Keratinocyte (primary cell): ENCODE measurements around the gene AFG3L2. TPM values are rescaled to one million over a fixed set of nuclear protein-coding genes. Genes with fewer than 3 reads are reported as not detected.

Source experiments
- DNase-seq: peaks from one replicate; pipeline ENCODE4 v3.0.0-alpha.2; 2011; ENCODE audit warnings: low read depth, missing footprints, low spot score
- FAIRE-seq: peaks from 2 replicates; lab custom pipeline; 2011; peaks lifted over from hg19 to GRCh38; lab: Jason Lieb, UNC
- H2AFZ ChIP-seq: 2 replicates; pipeline ENCODE4 v1.6.0; 2012; ENCODE audit warnings: low read length, control low read depth, inconsistent platforms; ENCODE audit not compliant: control insufficient read depth
- H3K27ac ChIP-seq: 2 replicates; pipeline ENCODE4 v1.5.1; 2011; ENCODE audit warnings: low read length; ENCODE audit not compliant: control insufficient read depth, insufficient read depth
- H3K27me3 ChIP-seq: 3 replicates; pipeline ENCODE4 v1.6.0; 2011; ENCODE audit warnings: low read length; ENCODE audit not compliant: control insufficient read depth, insufficient read depth; ENCODE audit errors: extremely low read depth
- H3K36me3 ChIP-seq, 2 experiments: 2 replicates in 1 of 2; 3 replicates in 1 of 2; pipeline ENCODE4 v1.5.1; 2011; ENCODE audit warnings: low read length in 2 of 2, mild to moderate bottlenecking in 1 of 2; ENCODE audit not compliant: control insufficient read depth in 2 of 2, insufficient read depth in 2 of 2; ENCODE audit errors: extremely low read depth in 1 of 2
- H3K4me1 ChIP-seq: 3 replicates; pipeline ENCODE4 v1.5.1; 2011; ENCODE audit warnings: low read length; ENCODE audit not compliant: control insufficient read depth, insufficient read depth; ENCODE audit errors: extremely low read depth
- H3K4me2 ChIP-seq: 3 replicates; pipeline ENCODE4 v1.6.0; 2011; ENCODE audit warnings: low read depth, low read length; ENCODE audit not compliant: control insufficient read depth, insufficient read depth; ENCODE audit errors: extremely low read depth
- H3K4me3 ChIP-seq, 3 experiments: fragments of 200-600 bp in 1 of 3; sonication (generic) in 1 of 3; 2 replicates in 2 of 3; 3 replicates in 1 of 3; pipeline ENCODE4 v1.5.1; 2011 to 2016; ENCODE audit warnings: low read length in 3 of 3, mild to moderate bottlenecking in 3 of 3, control low read depth in 2 of 3, inconsistent platforms in 1 of 3, low read depth in 1 of 3, mixed read lengths in 1 of 3, mixed run types in 1 of 3, moderate library complexity in 1 of 3; ENCODE audit not compliant: control insufficient read depth in 2 of 3, insufficient read depth in 2 of 3; ENCODE audit errors: extremely low read depth in 1 of 3
- H3K79me2 ChIP-seq: 2 replicates; pipeline ENCODE4 v1.6.0; 2012; ENCODE audit warnings: low read length; ENCODE audit not compliant: control insufficient read depth, insufficient read depth
- H3K9ac ChIP-seq: 3 replicates; pipeline ENCODE4 v1.6.0; 2011; ENCODE audit warnings: low read length; ENCODE audit not compliant: control insufficient read depth, insufficient read depth; ENCODE audit errors: extremely low read depth
- H3K9me1 ChIP-seq: 3 replicates; pipeline ENCODE4 v1.6.0; 2011; ENCODE audit warnings: low read length; ENCODE audit not compliant: control insufficient read depth, insufficient read depth; ENCODE audit errors: extremely low read depth
- H3K9me3 ChIP-seq: 2 replicates; pipeline ENCODE4 v1.5.1; 2012; ENCODE audit warnings: low read depth, low read length; ENCODE audit not compliant: control insufficient read depth
- H4K20me1 ChIP-seq: 3 replicates; pipeline ENCODE4 v1.6.0; 2011; ENCODE audit warnings: low read length; ENCODE audit not compliant: control insufficient read depth, insufficient read depth; ENCODE audit errors: extremely low read depth
- CTCF ChIP-seq, 3 experiments: IDR thresholded peaks in 1 of 3; conservative IDR thresholded peaks in 1 of 3; optimal IDR thresholded peaks in 1 of 3; 2 replicates in 2 of 3; 3 replicates in 1 of 3; pipeline versions ENCODE3 to v1.5.1; 2011; ENCODE audit warnings: low read length in 3 of 3, mild to moderate bottlenecking in 3 of 3, moderate library complexity in 2 of 3, control low read depth in 1 of 3, inconsistent platforms in 1 of 3; ENCODE audit not compliant: insufficient read depth in 2 of 3; ENCODE audit errors: extremely low read depth in 1 of 3
- EZH2 ChIP-seq: IDR thresholded peaks from one replicate; pipeline ENCODE4 v1.6.1; 2012; ENCODE audit warnings: inconsistent platforms, mild to moderate bottlenecking, low read length, moderate library complexity
- dilution Hi-C: fragments of 300-500 bp; cut with MboI; formaldehyde crosslinking; loops from one replicate; pipeline ENCODE4 v1.7.0; 2020; ENCODE audit warnings: low sequenced_read_pairs; ENCODE audit not compliant: extremely low pct_ligation_motif_present
- polyA plus RNA-seq, 5 experiments: library from polyadenylated mRNA; depleted of rRNA in 3 of 5; stranded (reverse) in 3 of 5; stranded (forward) in 1 of 5; unstranded in 1 of 5; fragments of >200 nt; gene quantifications; 1 replicate in 1 of 5; 2 replicates in 3 of 5; 3 replicates in 1 of 5; pipeline versions ENCODE4 v1.2.1 to v1.2.3, GENCODE V29; 2011 to 2012; ENCODE audit warnings: missing spikeins in 2 of 5, low read depth in 1 of 5, low replicate concordance in 1 of 5

AFG3L2 gene
- polyA plus RNA-seq, 1 donor (not counting 4 experiments of a cell fraction or from before 2014, with no cell fraction given), result 47.5 TPM

- H3K79me2 ChIP-seq, result peaks cover 22% of the 10 kb centered on the region
- H3K9me3 ChIP-seq, result no peaks in the 10 kb centered on the region
- H3K27me3 ChIP-seq, result peaks cover 12% of the 10 kb centered on the region
- H3K36me3 ChIP-seq, result peaks cover 0 to 4% of the 10 kb centered on the region in 2 experiments
- H3K9me1 ChIP-seq, result no peaks in the 10 kb centered on the region
- peak overlapping the region; percentile 69 for H2AFZ ChIP-seq
- H3K27ac ChIP-seq, result peak overlapping the region; percentile 67
- FAIRE-seq, result no peak
- no peak for DNase-seq
- H4K20me1 ChIP-seq, result no peaks in the 10 kb centered on the region
- H3K4me1 ChIP-seq, result peaks cover 30% of the 10 kb centered on the region
- TF ChIP-seq CTCF (optimal IDR thresholded peaks at IDR 0.05 in 1 of 3, IDR thresholded peaks at IDR 0.05 in 1 of 3, conservative IDR thresholded peaks at IDR 0.05 in 1 of 3; ENCODE audit: extremely low read depth in 1 of 3, insufficient read depth in 2 of 3, low read length in 3 of 3) (no peak), EZH2 (no peak)
- peak overlapping the region; percentile 95 for H3K4me2 ChIP-seq
- dilution Hi-C loops, result no loop called here
- peak overlapping the region; percentile 62 to 95 (median 89) for H3K4me3 ChIP-seq
- H3K9ac ChIP-seq, result peak overlapping the region; percentile 83
Observed at GRCh38 chr18:12408247-12408869, 31.3 kb upstream of the AFG3L2 start.

- peaks cover 40% of the 10 kb centered on the region for H3K4me1 ChIP-seq
- no peaks in the 10 kb centered on the region for H4K20me1 ChIP-seq
- H3K36me3 ChIP-seq, result peaks cover 0 to 2% of the 10 kb centered on the region in 2 experiments
- peaks cover 12% of the 10 kb centered on the region for H3K27me3 ChIP-seq
- no peak overlapping the region for H3K9ac ChIP-seq
- no peak for FAIRE-seq
- no peak for TF ChIP-seq CTCF (optimal IDR thresholded peaks at IDR 0.05 in 1 of 3, IDR thresholded peaks at IDR 0.05 in 1 of 3, conservative IDR thresholded peaks at IDR 0.05 in 1 of 3; ENCODE audit: extremely low read depth in 1 of 3, insufficient read depth in 2 of 3, low read length in 3 of 3)
- H3K4me2 ChIP-seq, result no peak overlapping the region
- dilution Hi-C loops, result no loop called here
- no peak overlapping the region for H3K4me3 ChIP-seq
- peaks cover 20% of the 10 kb centered on the region for H3K79me2 ChIP-seq
- no peak overlapping the region for H2AFZ ChIP-seq
- no peaks in the 10 kb centered on the region for H3K9me3 ChIP-seq
- no peak overlapping the region for H3K27ac ChIP-seq
- DNase-seq, result no peak
- no peaks in the 10 kb centered on the region for H3K9me1 ChIP-seq
Observed at GRCh38 chr18:12406371-12407111, 29.5 kb upstream of the AFG3L2 start.
